K562 (cell line): ENCODE results near the gene KCND3. TPM values are rescaled to one million over a fixed set of nuclear protein-coding genes. Genes with fewer than 3 reads are reported as not detected.
A peak's percentile ranks its signal among the peaks of the same experiment; 100 is the strongest.

Experiments
- FOS ChIP-seq: IDR thresholded peaks from 3 replicates; pipeline ENCODE4 v1.6.1; 2011; ENCODE audit not compliant: insufficient read length; ENCODE audit errors: extremely low read depth
- GATA2 ChIP-seq: sonication (generic); formaldehyde crosslinking; IDR thresholded peaks from 2 replicates; pipeline ENCODE4 v1.4.0; 2020; ENCODE audit warnings: mild to moderate bottlenecking, missing genetic modification reagents
- HIVEP1 ChIP-seq: fragments of 250-450 bp; sonication (Bioruptor Pico); IDR thresholded peaks from 2 replicates; pipeline ENCODE4 v1.4.0; 2020; ENCODE audit warnings: mild to moderate bottlenecking
- NR3C1 ChIP-seq: sonication (generic); formaldehyde crosslinking; IDR thresholded peaks from 2 replicates; pipeline ENCODE4 v1.8.1; 2022; ENCODE audit warnings: missing genetic modification reagents
- PYGO2 ChIP-seq: fragments of 450-650 bp; IDR thresholded peaks from 2 replicates; pipeline ENCODE4 v1.6.1; 2016; ENCODE audit warnings: mild to moderate bottlenecking, missing genetic modification characterization, moderate library complexity, missing compliant biosample characterization
- RBM25 ChIP-seq: fragments of 200-400 bp; formaldehyde crosslinking; IDR thresholded peaks from 2 replicates; pipeline ENCODE4 v1.6.1; 2018; ENCODE audit warnings: low read length, low read depth, moderate library complexity; ENCODE audit not compliant: severe bottlenecking
- STAG1 ChIP-seq: sonication (generic); formaldehyde crosslinking; IDR thresholded peaks from 2 replicates; pipeline ENCODE4 v1.5.0; 2020; ENCODE audit warnings: missing genetic modification reagents, borderline replicate concordance
- TAL1 ChIP-seq: fragments of 450-650 bp; IDR thresholded peaks from 2 replicates; pipeline ENCODE4 v1.6.1; 2016; ENCODE audit warnings: mild to moderate bottlenecking
- ZBTB8A ChIP-seq: fragments of 450-650 bp; IDR thresholded peaks from 2 replicates; pipeline ENCODE4 v1.6.1; 2018; ENCODE audit warnings: mild to moderate bottlenecking, moderate library complexity; ENCODE audit not compliant: partially characterized antibody
- ZKSCAN1 ChIP-seq: fragments of 150-350 bp; IDR thresholded peaks from 2 replicates; pipeline ENCODE4 v1.6.1; 2016; ENCODE audit warnings: low read depth, low read length
- ZNF24 ChIP-seq: fragments of 450-650 bp; IDR thresholded peaks from 2 replicates; pipeline ENCODE4 v1.6.1; 2016
- polyA plus RNA-seq, 8 experiments: library from polyadenylated mRNA; depleted of rRNA in 4 of 8; stranded (reverse) in 5 of 8; unstranded in 3 of 8; fragments of >200 nt; fragmentation: Nextera tagmentation in 2 of 8; fragmentation: Illumina TruSeq in 1 of 8; extraction: Ambion mirVana in 2 of 8; extraction: Trizol in 1 of 8; gene quantifications; 2 replicates each; pipeline versions ENCODE4 v1.2.1 to v1.2.3, GENCODE V29; 2011 to 2014; ENCODE audit warnings: inconsistent platforms in 1 of 8, missing spikeins in 1 of 8
- total RNA-seq, 7 experiments: library from RNA; depleted of rRNA in 6 of 7; stranded (reverse); fragments of >200 nt in 6 of 7; fragmentation: Illumina TruSeq in 2 of 7; extraction: Trizol in 2 of 7; gene quantifications; 2 replicates each; pipeline versions ENCODE4 v1.2.1 to v1.2.3, GENCODE V29; 2011 to 2021; ENCODE audit warnings: low replicate concordance in 1 of 7
- TF ChIP-seq, protein P1 (sequence below): IDR thresholded peaks from 2 replicates; pipeline ENCODE4 v1.6.1; 2011; ENCODE audit warnings: borderline replicate concordance, low read depth, mild to moderate bottlenecking, moderate library complexity, low read length; ENCODE audit not compliant: insufficient read depth, poor library complexity, severe bottlenecking
- TF ChIP-seq, protein P2 (sequence below): fragments of 250-450 bp; sonication (Bioruptor Pico); IDR thresholded peaks from 2 replicates; pipeline ENCODE4 v1.4.0; 2020; ENCODE audit warnings: mild to moderate bottlenecking
- TF ChIP-seq, protein P3 (sequence below): fragments of 250-450 bp; sonication (Bioruptor Pico); IDR thresholded peaks from 2 replicates; pipeline ENCODE4 v1.5.0; 2020; ENCODE audit warnings: mild to moderate bottlenecking
- TF ChIP-seq, protein P4 (sequence below), 3 experiments: fragments of 200-800 bp in 1 of 3; fragments of 250-450 bp in 1 of 3; fragments of 450-650 bp in 1 of 3; sonication (Bioruptor Pico) in 1 of 3; sonication (Bioruptor generic) in 1 of 3; formaldehyde crosslinking in 1 of 3; IDR thresholded peaks; 2 replicates each; pipeline versions ENCODE4 v1.6.1 to v1.8.0; 2016 to 2022; ENCODE audit warnings: mild to moderate bottlenecking in 2 of 3, missing genetic modification characterization in 2 of 3, missing compliant biosample characterization in 1 of 3, moderate library complexity in 1 of 3
- TF ChIP-seq, protein P5 (sequence below): fragments of 150-350 bp; IDR thresholded peaks from 2 replicates; pipeline ENCODE4 v1.6.1; 2014; ENCODE audit warnings: low read depth, mild to moderate bottlenecking, low read length, borderline replicate concordance

Gene KCND3
- total and polyA plus RNA-seq, 9 of the 15 experiments (the other 6 are each of a cell fraction or from before 2014, with no cell fraction given) = not detected

DNA sequence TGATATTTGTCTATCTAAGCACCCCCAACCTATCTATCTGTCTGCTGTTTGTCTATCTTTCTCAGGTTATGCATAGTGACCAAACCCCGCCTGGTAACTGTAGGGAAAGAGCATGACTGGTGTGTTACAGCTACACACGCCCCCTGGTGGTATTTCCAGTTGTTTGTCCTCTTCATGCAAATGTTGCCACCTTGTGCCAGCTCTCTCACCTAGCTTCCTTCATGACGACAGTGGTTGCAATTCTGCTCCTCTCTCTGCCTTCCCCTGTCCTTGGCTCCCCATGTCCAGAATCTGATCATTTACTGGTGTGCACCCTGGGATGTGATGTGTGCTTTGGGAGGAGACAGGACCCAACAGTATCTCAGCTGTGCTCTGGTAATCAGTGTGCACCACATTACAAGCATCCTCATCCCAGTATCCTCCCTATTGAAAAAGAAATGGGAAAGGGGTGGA lies 242.2 kb downstream of the KCND3 start (continued):
- 0 out of 2 replicates have a peak, but pooled peaks have one; percentile 6 for TF ChIP-seq TAL1
- no peak for TF ChIP-seq HIVEP1
- TF ChIP-seq ZBTB8A = no peak
- TF ChIP-seq GATA2 (CRISPR knock-in tag) = no peak
- TF ChIP-seq, protein P1, sequence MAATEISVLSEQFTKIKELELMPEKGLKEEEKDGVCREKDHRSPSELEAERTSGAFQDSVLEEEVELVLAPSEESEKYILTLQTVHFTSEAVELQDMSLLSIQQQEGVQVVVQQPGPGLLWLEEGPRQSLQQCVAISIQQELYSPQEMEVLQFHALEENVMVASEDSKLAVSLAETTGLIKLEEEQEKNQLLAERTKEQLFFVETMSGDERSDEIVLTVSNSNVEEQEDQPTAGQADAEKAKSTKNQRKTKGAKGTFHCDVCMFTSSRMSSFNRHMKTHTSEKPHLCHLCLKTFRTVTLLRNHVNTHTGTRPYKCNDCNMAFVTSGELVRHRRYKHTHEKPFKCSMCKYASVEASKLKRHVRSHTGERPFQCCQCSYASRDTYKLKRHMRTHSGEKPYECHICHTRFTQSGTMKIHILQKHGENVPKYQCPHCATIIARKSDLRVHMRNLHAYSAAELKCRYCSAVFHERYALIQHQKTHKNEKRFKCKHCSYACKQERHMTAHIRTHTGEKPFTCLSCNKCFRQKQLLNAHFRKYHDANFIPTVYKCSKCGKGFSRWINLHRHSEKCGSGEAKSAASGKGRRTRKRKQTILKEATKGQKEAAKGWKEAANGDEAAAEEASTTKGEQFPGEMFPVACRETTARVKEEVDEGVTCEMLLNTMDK = peak; percentile 85
- TF ChIP-seq RBM25 = peak; percentile 99
- TF ChIP-seq ZNF24 = peak; percentile 63; the same call in 1 of the 2 replicates
- TF ChIP-seq PYGO2 = no peak
- no peak for TF ChIP-seq FOS
- no peak for TF ChIP-seq ZKSCAN1
- TF ChIP-seq NR3C1 (CRISPR knock-in tag) = no peak
- TF ChIP-seq, protein P2, sequence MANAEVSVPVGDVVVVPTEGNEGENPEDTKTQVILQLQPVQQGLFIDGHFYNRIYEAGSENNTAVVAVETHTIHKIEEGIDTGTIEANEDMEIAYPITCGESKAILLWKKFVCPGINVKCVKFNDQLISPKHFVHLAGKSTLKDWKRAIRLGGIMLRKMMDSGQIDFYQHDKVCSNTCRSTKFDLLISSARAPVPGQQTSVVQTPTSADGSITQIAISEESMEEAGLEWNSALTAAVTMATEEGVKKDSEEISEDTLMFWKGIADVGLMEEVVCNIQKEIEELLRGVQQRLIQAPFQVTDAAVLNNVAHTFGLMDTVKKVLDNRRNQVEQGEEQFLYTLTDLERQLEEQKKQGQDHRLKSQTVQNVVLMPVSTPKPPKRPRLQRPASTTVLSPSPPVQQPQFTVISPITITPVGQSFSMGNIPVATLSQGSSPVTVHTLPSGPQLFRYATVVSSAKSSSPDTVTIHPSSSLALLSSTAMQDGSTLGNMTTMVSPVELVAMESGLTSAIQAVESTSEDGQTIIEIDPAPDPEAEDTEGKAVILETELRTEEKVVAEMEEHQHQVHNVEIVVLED (CRISPR knock-in tag) = no peak
- TF ChIP-seq STAG1 (CRISPR knock-in tag) = peak; percentile 35; the same call in 1 of the 2 replicates
- TF ChIP-seq, protein P3, sequence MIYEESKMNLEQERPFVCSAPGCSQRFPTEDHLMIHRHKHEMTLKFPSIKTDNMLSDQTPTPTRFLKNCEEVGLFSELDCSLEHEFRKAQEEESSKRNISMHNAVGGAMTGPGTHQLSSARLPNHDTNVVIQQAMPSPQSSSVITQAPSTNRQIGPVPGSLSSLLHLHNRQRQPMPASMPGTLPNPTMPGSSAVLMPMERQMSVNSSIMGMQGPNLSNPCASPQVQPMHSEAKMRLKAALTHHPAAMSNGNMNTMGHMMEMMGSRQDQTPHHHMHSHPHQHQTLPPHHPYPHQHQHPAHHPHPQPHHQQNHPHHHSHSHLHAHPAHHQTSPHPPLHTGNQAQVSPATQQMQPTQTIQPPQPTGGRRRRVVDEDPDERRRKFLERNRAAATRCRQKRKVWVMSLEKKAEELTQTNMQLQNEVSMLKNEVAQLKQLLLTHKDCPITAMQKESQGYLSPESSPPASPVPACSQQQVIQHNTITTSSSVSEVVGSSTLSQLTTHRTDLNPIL = no peak
- TF ChIP-seq, protein P4, sequence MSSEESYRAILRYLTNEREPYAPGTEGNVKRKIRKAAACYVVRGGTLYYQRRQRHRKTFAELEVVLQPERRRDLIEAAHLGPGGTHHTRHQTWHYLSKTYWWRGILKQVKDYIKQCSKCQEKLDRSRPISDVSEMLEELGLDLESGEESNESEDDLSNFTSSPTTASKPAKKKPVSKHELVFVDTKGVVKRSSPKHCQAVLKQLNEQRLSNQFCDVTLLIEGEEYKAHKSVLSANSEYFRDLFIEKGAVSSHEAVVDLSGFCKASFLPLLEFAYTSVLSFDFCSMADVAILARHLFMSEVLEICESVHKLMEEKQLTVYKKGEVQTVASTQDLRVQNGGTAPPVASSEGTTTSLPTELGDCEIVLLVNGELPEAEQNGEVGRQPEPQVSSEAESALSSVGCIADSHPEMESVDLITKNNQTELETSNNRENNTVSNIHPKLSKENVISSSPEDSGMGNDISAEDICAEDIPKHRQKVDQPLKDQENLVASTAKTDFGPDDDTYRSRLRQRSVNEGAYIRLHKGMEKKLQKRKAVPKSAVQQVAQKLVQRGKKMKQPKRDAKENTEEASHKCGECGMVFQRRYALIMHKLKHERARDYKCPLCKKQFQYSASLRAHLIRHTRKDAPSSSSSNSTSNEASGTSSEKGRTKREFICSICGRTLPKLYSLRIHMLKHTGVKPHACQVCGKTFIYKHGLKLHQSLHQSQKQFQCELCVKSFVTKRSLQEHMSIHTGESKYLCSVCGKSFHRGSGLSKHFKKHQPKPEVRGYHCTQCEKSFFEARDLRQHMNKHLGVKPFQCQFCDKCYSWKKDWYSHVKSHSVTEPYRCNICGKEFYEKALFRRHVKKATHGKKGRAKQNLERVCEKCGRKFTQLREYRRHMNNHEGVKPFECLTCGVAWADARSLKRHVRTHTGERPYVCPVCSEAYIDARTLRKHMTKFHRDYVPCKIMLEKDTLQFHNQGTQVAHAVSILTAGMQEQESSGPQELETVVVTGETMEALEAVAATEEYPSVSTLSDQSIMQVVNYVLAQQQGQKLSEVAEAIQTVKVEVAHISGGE (CRISPR knock-in tag; IDR thresholded peaks at IDR 0.05) = no peak
- TF ChIP-seq, protein P5, sequence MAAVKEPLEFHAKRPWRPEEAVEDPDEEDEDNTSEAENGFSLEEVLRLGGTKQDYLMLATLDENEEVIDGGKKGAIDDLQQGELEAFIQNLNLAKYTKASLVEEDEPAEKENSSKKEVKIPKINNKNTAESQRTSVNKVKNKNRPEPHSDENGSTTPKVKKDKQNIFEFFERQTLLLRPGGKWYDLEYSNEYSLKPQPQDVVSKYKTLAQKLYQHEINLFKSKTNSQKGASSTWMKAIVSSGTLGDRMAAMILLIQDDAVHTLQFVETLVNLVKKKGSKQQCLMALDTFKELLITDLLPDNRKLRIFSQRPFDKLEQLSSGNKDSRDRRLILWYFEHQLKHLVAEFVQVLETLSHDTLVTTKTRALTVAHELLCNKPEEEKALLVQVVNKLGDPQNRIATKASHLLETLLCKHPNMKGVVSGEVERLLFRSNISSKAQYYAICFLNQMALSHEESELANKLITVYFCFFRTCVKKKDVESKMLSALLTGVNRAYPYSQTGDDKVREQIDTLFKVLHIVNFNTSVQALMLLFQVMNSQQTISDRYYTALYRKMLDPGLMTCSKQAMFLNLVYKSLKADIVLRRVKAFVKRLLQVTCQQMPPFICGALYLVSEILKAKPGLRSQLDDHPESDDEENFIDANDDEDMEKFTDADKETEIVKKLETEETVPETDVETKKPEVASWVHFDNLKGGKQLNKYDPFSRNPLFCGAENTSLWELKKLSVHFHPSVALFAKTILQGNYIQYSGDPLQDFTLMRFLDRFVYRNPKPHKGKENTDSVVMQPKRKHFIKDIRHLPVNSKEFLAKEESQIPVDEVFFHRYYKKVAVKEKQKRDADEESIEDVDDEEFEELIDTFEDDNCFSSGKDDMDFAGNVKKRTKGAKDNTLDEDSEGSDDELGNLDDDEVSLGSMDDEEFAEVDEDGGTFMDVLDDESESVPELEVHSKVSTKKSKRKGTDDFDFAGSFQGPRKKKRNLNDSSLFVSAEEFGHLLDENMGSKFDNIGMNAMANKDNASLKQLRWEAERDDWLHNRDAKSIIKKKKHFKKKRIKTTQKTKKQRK = peak; percentile 77; the same call in 1 of the 2 replicates
